ENCODE measurements around the gene TTC28.
A peak's percentile ranks its signal among the peaks of the same experiment; 100 is the strongest.
"Not testable (repeated sequence)": the region's sequence is repeated elsewhere in the genome, so short reads cannot be mapped to it uniquely, and the experiment has no call there.

TTC28 gene

GRCh38 chr22:28600546-28601143, 79.0 kb downstream of the TTC28 start:
- DNase-seq, result peak in 1 of 2 donors; percentile 63

DNA sequence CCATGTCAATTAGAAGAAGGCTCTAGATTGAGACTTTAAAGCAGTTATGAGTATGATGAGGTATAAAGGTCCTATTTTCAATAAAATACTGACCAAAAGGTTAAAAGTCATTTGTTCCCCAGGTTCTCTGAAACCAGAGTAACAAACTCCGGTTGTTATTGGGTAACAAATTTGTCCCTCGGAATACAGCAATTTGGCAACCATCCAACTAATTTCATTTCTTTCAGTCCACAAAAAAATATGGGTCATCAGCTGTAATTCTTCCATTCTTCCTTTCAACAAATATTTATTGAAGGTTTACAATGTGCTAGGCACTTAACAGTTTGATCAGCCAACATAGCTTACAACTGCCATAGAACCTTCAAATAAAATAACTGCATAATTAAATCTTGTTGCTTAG, 79.9 kb downstream of the TTC28 start:
- no peak for DNase-seq

- DNase-seq, result no peak
Observed at GRCh38 chr22:28597665-28598064, 82.0 kb downstream of the TTC28 start.

DNA sequence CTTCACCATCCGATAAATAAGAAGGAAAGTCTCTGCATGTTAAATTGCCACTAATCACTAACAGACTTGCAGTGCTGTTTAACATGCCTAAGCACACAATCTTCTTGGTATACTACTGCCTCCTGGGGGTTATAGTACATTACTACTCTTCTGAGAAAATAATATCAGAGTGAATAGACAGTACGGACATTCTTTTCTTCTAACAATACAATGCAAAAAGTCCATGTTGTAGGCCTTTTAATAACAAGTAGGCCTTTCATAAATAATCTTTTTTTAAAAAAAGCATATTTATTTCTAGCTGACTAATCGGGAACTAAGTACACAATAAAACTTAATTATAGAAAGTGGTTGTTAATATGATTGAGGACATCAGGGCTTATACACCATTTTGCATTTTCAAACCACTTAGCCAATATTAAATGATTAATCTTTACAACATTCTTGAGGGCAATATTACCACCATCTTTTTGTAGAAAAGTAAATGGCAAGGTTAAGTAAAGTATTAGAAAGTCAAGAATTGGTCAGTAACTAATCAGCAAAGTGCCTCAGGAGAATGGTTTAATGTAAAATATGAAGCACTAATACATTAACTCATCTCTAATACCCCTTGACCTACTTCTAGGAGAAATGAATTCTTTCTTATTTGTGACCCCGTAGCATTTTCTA, 84.7 kb downstream of the TTC28 start:
- peak in 1 of 2 donors; percentile 45 for DNase-seq

- no peak for DNase-seq
Observed at GRCh38 chr22:28594076-28594796, 85.4 kb downstream of the TTC28 start.

GRCh38 chr22:28593299-28593698, 86.3 kb downstream of the TTC28 start:
- no peak for DNase-seq

DNA sequence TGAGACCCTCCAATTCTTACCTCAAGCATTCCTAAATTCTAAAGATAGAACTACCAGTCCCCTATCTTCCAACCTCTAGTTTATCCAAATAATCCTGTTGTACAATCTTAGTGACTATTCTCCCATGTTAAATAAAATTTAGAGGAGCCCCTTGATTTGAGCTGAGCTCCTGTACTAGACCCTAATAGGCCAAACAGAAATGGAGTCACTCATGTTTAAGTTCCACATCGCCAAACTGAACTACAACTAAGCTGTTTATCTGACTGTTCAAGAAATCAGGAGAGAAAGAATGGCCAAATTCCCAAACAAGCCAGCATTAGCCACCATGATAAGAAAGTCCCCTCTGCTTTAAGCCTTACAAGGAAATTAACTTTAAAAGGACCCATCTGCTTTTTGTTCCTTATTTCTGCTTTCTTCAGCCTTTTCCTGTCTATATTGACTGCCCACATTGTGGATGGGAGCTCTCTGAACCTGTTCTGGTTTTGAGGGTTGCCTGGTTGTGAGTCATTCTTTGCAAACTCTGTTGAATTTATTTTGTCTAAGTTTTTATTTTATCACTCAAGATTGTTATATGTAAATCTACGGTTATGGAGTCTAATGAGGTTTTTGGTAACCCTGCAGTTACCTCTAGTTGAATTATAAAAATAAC, 90.4 kb downstream of the TTC28 start:
- DNase-seq, result no peak

GRCh38 chr22:28585324-28585723, 94.3 kb downstream of the TTC28 start:
- DNase-seq, result no peak

- DNase-seq, result no peak
Observed at GRCh38 chr22:28582806-28583205, 96.8 kb downstream of the TTC28 start.

DNA sequence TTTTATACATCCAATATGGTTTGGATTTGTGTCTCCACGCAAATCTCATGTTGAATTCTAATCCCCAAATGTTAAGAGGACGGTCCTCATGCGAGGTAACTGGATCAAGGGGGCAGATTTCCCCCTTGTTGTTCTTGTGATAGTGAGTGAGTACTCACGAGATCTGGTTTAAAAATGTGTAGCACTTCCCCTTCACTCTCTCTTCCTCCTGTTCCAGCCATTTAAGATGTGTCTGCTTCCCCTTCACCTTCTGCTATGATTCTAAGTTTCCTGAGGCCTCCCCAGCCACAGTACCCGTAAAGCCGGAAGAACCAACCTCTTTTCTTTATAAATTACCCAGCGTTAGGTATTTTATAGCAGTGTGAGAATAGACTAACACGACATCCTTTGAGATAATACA, 98.6 kb downstream of the TTC28 start:
- DNase-seq, result no peak

DNA sequence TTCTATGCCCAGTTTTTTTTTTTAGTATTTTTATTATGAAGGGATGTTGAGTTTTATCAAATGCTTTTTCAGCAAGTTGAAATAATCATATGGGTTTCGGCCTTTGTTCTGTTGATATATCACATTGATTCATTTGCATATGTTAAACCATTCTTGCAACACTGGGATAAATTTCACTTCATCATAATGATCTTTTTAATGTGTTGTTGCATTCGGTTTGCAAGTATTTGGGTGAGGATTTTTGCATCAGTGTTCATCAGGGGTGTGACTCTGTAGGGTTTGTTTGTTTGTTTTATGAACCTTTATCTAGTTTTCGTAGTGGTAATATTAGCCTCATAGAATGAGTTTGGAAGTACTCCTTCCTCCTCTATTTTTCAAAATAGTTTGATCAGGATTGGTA, 103.5 kb downstream of the TTC28 start:
- DNase-seq, result no peak

DNA sequence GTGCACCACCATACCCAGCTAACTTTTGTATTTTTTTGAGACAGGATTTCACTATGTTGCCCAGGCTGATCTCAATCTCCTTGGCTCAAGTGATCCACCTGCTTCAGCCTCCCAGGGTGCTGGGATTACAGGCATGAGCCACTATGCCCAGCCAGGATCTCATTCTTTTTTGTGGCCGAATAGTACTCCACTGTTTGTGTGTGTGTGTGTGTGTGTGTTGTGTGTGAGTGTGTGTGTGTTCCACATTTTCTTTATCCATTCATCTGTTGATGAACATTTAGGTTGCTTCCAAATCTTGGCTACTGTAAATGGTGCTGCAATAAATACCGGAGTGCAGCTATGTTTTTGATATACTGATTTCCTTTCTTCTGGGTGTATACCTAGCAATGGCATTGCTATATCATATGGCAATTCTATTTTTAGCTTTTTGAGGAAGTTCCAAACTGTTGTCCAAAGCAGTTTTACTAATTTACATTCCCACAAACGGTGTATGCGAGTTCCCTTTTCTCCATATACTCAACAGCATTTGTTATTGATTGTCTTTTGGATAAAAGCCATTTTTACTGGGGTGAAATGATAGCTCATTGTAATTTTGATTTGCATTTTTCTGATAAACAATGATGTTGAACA, 105.4 kb downstream of the TTC28 start:
- DNase-seq, result no peak

DNA sequence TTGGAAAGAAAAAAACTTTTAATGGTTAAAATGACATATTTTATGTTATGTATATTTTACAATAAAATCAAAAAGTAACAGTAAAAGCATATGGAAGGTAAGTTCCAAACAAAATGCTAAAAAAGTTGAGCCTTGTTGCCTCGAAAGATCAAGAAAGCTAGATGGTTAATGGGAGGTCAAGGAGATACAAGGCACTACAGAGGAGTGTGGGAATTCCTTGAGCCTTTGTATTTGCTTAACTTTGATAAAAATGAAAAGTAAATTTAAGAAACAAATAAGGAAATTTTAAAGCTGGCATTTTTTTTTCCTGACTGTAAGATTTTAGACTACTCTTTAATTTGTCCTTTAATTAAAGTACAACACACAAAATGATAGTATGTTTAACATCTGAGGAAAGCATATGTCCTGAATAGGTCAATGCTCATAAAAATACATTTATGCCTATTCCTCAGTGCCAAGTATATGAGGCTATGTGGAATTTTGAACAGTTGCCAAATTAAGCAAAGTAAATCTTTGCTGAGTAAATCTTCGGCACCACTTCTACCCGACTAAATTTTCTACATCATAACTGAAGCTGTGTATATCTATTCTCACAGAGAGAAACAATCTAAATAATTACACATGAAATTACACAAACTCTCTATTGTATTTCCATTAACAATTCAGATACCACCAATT, 108.8 kb downstream of the TTC28 start:
- no peak for DNase-seq

DNA sequence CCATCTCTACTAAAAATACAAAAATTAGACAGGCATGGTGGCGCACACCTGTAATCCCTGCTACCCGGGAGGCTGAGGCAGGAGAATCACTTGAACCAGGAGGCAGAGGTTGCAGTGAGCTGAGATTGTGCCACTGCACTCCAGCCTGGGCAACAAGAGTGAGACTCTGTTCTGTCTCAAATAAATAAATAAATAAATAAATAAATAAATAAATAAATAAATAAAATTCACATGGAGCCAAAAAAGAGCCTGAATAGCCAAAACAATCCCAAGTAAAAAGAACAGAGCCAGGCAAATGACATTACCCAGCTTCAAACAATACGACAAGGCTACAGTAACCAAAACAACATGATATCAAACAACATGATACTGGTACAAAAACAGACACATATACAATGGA, 110.7 kb downstream of the TTC28 start:
- DNase-seq, result not testable (repeated sequence)

DNA sequence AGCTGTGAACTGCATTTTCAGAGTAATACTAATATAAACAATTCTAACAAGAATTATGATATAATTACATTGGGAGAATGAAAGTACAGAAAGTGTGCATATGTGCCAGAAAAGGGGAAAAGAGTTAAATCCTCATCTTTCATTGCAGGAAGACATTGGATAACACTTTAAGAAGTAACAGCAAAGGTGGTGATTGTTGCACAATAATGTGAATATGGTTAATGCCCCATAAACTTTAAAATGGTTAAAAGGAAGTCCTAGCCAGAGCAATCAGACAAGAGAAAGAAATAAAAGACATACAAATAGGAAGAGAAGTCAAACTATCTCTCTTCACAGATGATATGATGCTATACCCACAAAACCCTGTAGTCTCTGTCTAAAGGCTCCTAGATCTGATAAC, 111.5 kb downstream of the TTC28 start:
- no peak for DNase-seq

DNA sequence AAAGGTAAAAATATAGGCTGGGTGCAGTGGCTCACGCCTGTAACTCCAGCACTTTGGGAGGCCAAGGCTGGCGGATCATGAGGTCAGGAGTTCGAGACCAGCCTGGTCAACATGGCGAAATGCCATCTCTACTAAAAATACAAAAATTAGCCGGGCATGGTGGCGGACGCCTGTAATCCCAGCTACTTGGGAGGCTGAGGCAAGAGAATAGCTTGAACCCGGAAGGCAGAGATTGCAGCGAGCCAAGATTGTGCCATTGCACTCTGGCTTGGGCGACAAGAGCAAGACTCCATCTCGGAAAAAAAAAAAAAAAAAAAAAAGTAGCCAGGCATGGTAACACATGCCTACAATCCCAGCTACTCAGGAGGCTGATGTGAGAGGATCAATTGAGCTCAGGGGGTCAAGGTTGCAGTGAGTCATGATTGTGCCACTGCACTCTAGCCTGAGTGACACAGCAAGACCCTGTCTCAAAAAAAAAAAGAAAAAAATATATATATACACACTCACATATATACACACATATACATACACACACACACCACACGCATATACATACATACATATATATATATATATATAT, 112.6 kb downstream of the TTC28 start:
- not testable (repeated sequence) for DNase-seq

GRCh38 chr22:28563636-28564035, 116.0 kb downstream of the TTC28 start:
- DNase-seq, result no peak

DNA sequence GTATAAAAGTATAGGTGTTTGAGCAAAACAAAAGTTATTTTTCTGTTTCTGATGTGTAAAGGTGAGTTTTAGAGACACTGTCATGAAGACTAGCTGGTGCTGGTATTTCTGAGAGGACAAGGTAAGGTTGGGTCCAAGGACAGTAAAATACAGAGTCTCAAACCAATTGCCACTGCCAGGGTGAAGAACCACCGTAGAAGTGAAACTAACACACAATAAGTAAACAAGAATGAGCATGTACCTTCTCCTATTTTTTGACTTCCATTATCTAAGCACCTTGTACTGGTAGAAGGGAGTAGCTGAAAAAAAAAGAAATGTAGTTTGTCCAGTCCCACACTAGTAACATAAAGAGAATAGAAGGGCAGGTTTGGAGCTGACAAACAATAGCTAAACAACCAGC, 117.3 kb downstream of the TTC28 start:
- no peak for DNase-seq

DNA sequence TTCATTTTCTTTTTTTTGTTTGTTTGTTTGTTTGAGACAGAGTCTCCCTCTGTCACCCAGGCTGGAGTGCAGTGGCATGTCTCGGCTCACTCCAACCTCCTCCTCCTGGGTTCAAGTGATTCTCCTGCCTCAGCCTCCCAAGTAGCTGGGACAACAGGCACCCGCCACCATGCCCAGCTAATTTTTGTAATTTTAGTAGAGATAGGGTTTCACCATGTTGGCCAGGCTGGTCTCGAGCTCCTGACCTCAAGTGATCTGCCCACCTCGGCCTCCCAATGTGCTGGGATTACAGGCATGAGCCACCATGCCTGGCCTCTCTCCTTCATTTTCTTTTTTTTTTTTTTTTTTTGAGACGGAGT, 118.9 kb downstream of the TTC28 start:
- not testable (repeated sequence) for DNase-seq

GRCh38 chr22:28560046-28560742, 119.4 kb downstream of the TTC28 start:
- no peak for DNase-seq

DNA sequence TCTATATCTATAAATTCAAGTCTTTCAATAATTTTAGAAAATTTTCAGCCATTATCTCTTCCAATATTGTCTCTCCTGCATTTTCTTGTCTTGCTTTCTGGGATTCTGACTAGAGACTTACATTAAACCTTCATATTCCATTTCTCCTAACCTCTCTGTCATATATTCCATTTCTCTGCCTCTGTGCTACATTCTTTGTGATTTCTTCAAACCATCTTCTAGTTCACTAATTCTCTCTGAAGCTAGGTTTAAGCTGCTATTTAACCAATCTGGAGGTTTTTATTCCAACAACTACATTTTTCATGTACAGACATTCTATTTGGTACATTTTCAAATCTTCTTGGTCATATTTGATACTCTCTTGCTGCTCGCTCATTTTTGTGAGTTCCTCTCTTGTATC, 122.5 kb downstream of the TTC28 start:
- no peak for DNase-seq

All from CD4-positive, alpha-beta T cell treated with Interleukin-1 beta for 1 hour (primary cell).